Neural cell (in vitro differentiated cells): ENCODE measurements around the gene ADCY7. TPM values are rescaled to one million over a fixed set of nuclear protein-coding genes. Genes with fewer than 3 reads are reported as not detected.

Experiments used
- H2AFZ ChIP-seq: fragments of 200-600, 300-800 bp; sonication (generic), shearing (Covaris generic); 2 replicates; pipeline ENCODE4 v1.6.0; 2014; ENCODE audit warnings: low read depth, mild to moderate bottlenecking, antibody characterized with exemption, low read length, moderate library complexity
- H3F3A ChIP-seq: fragments of 200-600 bp; shearing (Covaris generic); 2 replicates; pipeline ENCODE4 v1.6.1; 2016; ENCODE audit warnings: mild to moderate bottlenecking, moderate library complexity, mixed read lengths, antibody characterized with exemption, low read length; ENCODE audit not compliant: insufficient read depth, poor library complexity, severe bottlenecking
- H3K27ac ChIP-seq: fragments of 200-600, 300-800 bp; sonication (generic), shearing (Covaris generic); 2 replicates; pipeline ENCODE4 v1.5.1; 2014; ENCODE audit warnings: mild to moderate bottlenecking, low read length, moderate library complexity
- H3K27me3 ChIP-seq: fragments of 300-800, 200-600 bp; sonication (generic), shearing (Covaris generic); 2 replicates; pipeline ENCODE4 v1.6.0; 2014; ENCODE audit warnings: mild to moderate bottlenecking, low read depth, low read length, moderate library complexity; ENCODE audit not compliant: insufficient read depth
- H3K36me3 ChIP-seq: fragments of 300-800, 200-600 bp; sonication (generic), shearing (Covaris generic); 2 replicates; pipeline ENCODE4 v1.5.1; 2014; ENCODE audit warnings: mild to moderate bottlenecking, antibody characterized with exemption, low read length, moderate library complexity; ENCODE audit not compliant: insufficient read depth
- H3K4me2 ChIP-seq: fragments of 300-800, 200-600 bp; sonication (generic), shearing (Covaris generic); 2 replicates; pipeline ENCODE4 v1.6.0; 2014; ENCODE audit warnings: mild to moderate bottlenecking, low read length
- H3K4me3 ChIP-seq: fragments of 300-800, 200-600 bp; sonication (generic), shearing (Covaris generic); 2 replicates; pipeline ENCODE4 v1.5.1; 2014; ENCODE audit warnings: mild to moderate bottlenecking, low read length, moderate library complexity
- H3K79me2 ChIP-seq: fragments of 200-600 bp; shearing (Covaris generic); replicated peaks from 2 replicates; pipeline ENCODE4 v1.6.0; 2014; ENCODE audit warnings: mild to moderate bottlenecking, low read length, moderate library complexity; ENCODE audit not compliant: insufficient read depth
- H3K9ac ChIP-seq: fragments of 300-800, 200-600 bp; sonication (generic), shearing (Covaris generic); 2 replicates; pipeline ENCODE4 v1.6.1; 2016; ENCODE audit warnings: mild to moderate bottlenecking, low read length, mixed read lengths
- H3K9me2 ChIP-seq: fragments of 200-600 bp; shearing (Covaris generic); 2 replicates; pipeline ENCODE4 v1.6.1; 2016; ENCODE audit warnings: mild to moderate bottlenecking, low read length, mixed read lengths; ENCODE audit not compliant: insufficient read depth
- H3K9me3 ChIP-seq: fragments of 200-600, 300-800 bp; sonication (generic), shearing (Covaris generic); 2 replicates; pipeline ENCODE4 v1.6.1; 2016; ENCODE audit warnings: mild to moderate bottlenecking, mixed run types, low read length, moderate library complexity, mixed read lengths
- H4K20me1 ChIP-seq: fragments of 200-600 bp; shearing (Covaris generic); 2 replicates; pipeline ENCODE4 v1.6.1; 2016; ENCODE audit warnings: mild to moderate bottlenecking, mixed run types; ENCODE audit not compliant: insufficient read depth
- CTCF ChIP-seq: fragments of 450-650 bp; IDR thresholded peaks from 2 replicates; pipeline ENCODE4 v1.5.1; 2014; ENCODE audit warnings: antibody characterized with exemption, mild to moderate bottlenecking, moderate library complexity; ENCODE audit not compliant: poor library complexity, severe bottlenecking
- EP300 ChIP-seq: fragments of 450-650 bp; conservative IDR thresholded peaks from 2 replicates; pipeline ENCODE4 v1.6.1; 2014; ENCODE audit warnings: antibody characterized with exemption, mild to moderate bottlenecking, moderate library complexity; ENCODE audit not compliant: poor library complexity, severe bottlenecking
- EZH2 ChIP-seq: fragments of 200-600, 300-800 bp; shearing (Covaris generic), sonication (generic); IDR thresholded peaks from 2 replicates; pipeline ENCODE4 v1.6.1; 2014; ENCODE audit warnings: antibody characterized with exemption, low read length, borderline replicate concordance, mild to moderate bottlenecking; ENCODE audit not compliant: insufficient read depth, poor library complexity, severe bottlenecking
- MXI1 ChIP-seq: fragments of 450-650 bp; conservative IDR thresholded peaks from 2 replicates; pipeline ENCODE4 v1.6.1; 2014; ENCODE audit warnings: antibody characterized with exemption, mild to moderate bottlenecking; ENCODE audit not compliant: poor library complexity, severe bottlenecking
- POLR2AphosphoS5 ChIP-seq: IDR thresholded peaks from 2 replicates; pipeline ENCODE4 v1.6.1; 2012
- RAD21 ChIP-seq: fragments of 450-650 bp; conservative IDR thresholded peaks from 2 replicates; pipeline ENCODE4 v1.6.1; 2014; ENCODE audit warnings: antibody characterized with exemption, mild to moderate bottlenecking, moderate library complexity
- REST ChIP-seq: IDR thresholded peaks from 2 replicates; pipeline ENCODE4 v1.6.1; 2012; ENCODE audit warnings: borderline replicate concordance
- SMC3 ChIP-seq: fragments of 450-650 bp; conservative IDR thresholded peaks from 2 replicates; pipeline ENCODE4 v1.6.1; 2014; ENCODE audit warnings: antibody characterized with exemption, mild to moderate bottlenecking, moderate library complexity; ENCODE audit not compliant: poor library complexity
- TAF1 ChIP-seq: IDR thresholded peaks from 2 replicates; pipeline ENCODE4 v1.6.1; 2012; ENCODE audit warnings: low read depth
- polyA plus RNA-seq: library from polyadenylated mRNA; depleted of rRNA; stranded (reverse); fragments of >200 nt; gene quantifications from 2 replicates; pipeline ENCODE4 v1.2.3, GENCODE V29; 2014

Gene ADCY7
- polyA plus RNA-seq, 1 donor from 2014 or later = 2.0 TPM

GRCh38 chr16:50265260-50265659 is 1.1 kb upstream of the ADCY7 start:
- no peak for TF ChIP-seq CTCF
- no peak for TF ChIP-seq EP300
- no peak for TF ChIP-seq MXI1
- no peak for TF ChIP-seq TAF1
- no peak for TF ChIP-seq REST
- no peak for TF ChIP-seq EZH2
- TF ChIP-seq RAD21 = no peak
- no peak for TF ChIP-seq SMC3
- no peak for TF ChIP-seq POLR2AphosphoS5
- Histone ChIP-seq H3K9me3 (no peaks in the 10 kb centered on the region), H3K27me3 (no peaks in the 10 kb centered on the region), H2AFZ (no peak overlapping the region), H3K9ac (no peak overlapping the region), H4K20me1 (no peaks in the 10 kb centered on the region), H3F3A (no peaks in the 10 kb centered on the region), H3K9me2 (no peaks in the 10 kb centered on the region), H3K4me2 (no peak overlapping the region), H3K27ac (no peak overlapping the region), H3K4me3 (no peak overlapping the region), H3K36me3 (no peaks in the 10 kb centered on the region), H3K79me2 (no peaks in the 10 kb centered on the region)

GRCh38 chr16:50265716-50266336 is 525 bp upstream of the ADCY7 start:
- TF ChIP-seq POLR2AphosphoS5 (no peak), RAD21 (no peak)
- no peak overlapping the region for H2AFZ ChIP-seq
- no peaks in the 10 kb centered on the region for H3K27me3 ChIP-seq
- no peak overlapping the region for H3K9ac ChIP-seq
- no peaks in the 10 kb centered on the region for H3K9me2 ChIP-seq
- no peaks in the 10 kb centered on the region for H4K20me1 ChIP-seq
- no peak overlapping the region for H3K4me3 ChIP-seq
- H3K79me2 ChIP-seq = no peaks in the 10 kb centered on the region
- H3F3A ChIP-seq = no peaks in the 10 kb centered on the region
- no peak overlapping the region for H3K4me2 ChIP-seq
- H3K36me3 ChIP-seq = no peaks in the 10 kb centered on the region
- no peaks in the 10 kb centered on the region for H3K9me3 ChIP-seq
- no peak overlapping the region for H3K27ac ChIP-seq
